ENCODE data around the gene CPED1.

GRCh38 chr7:121039510-121039822 lies 51.0 kb downstream of the CPED1 start:
- no peak for TF ChIP-seq CTCF (IDR thresholded peaks at IDR 0.05)
- no peak for TF ChIP-seq ZFX (IDR thresholded peaks at IDR 0.05; ENCODE audit: borderline replicate concordance)

Measured in 22Rv1 (cell line).